ENCODE results near the gene PPP4R2. TPM values are rescaled to one million over a fixed set of nuclear protein-coding genes. Genes with fewer than 3 reads are reported as not detected.

PPP4R2 gene
- total and polyA plus RNA-seq, 9 of the 15 experiments (the other 6 are each of a cell fraction or from before 2014, with no cell fraction given) = 11.0 to 49.6 (median 31.6) TPM

GRCh38 chr3:72996473-72997333, at the start of gene PPP4R2 (continued):
- TF ChIP-seq FOXJ2 (tag; IDR thresholded peaks at IDR 0.05) (no peak), CUX1 (CRISPR knock-in tag; IDR thresholded peaks at IDR 0.05) (no peak), RBM34 (IDR thresholded peaks at IDR 0.05; ENCODE audit: borderline replicate concordance, insufficient read depth, low read length) (no peak), ERF (CRISPR knock-in tag; IDR thresholded peaks at IDR 0.05) (no peak), MED1 (CRISPR knock-in tag; IDR thresholded peaks at IDR 0.05; ENCODE audit: borderline replicate concordance) (no peak), EGR1 (conservative IDR thresholded peaks at IDR 0.05) (peak; percentile 34; the same call in 1 of the 2 replicates), ZNF212 (CRISPR knock-in tag; IDR thresholded peaks at IDR 0.05) (no peak), LARP7 (IDR thresholded peaks at IDR 0.05) (no peak), RBM22 (IDR thresholded peaks at IDR 0.05; ENCODE audit: low read depth, low read length, poor library complexity, severe bottlenecking) (no peak), RBFOX2 (IDR thresholded peaks at IDR 0.05; ENCODE audit: low read depth, low read length) (peak; percentile 94), TRIM28 (IDR thresholded peaks at IDR 0.05) (no peak), ZBTB40 (IDR thresholded peaks at IDR 0.05) (no peak), ZBTB40 (CRISPR knock-in tag; IDR thresholded peaks at IDR 0.05) (no peak)
